ENCODE data around the gene POTEG. TPM values are rescaled to one million over a fixed set of nuclear protein-coding genes. Genes with fewer than 3 reads are reported as not detected.
"Not testable (repeated sequence)": the region's sequence is repeated elsewhere in the genome, so short reads cannot be mapped to it uniquely, and the experiment has no call there.

The POTEG gene
- total RNA-seq, 4 donors from 2014 or later, result not detected

GRCh38 chr14:19371767-19372166, 62.4 kb downstream of the POTEG start:
- in situ Hi-C loops (cut with MboI; ENCODE audit: low sequenced_read_pairs in 4 of 4); H3K9me3 ChIP-seq; H3K4me3 ChIP-seq; H3K27ac ChIP-seq; H3K27me3 ChIP-seq; intact Hi-C loops (cut with DNase I; ENCODE audit: low total_unique reads); ATAC-seq; H3K36me3 ChIP-seq; DNase-seq; H3K4me1 ChIP-seq: not testable (repeated sequence)

- H3K4me1 ChIP-seq; DNase-seq; ATAC-seq; H3K9me3 ChIP-seq; H3K27me3 ChIP-seq; H3K4me3 ChIP-seq; intact Hi-C loops (cut with DNase I; ENCODE audit: low total_unique reads); in situ Hi-C loops (cut with MboI; ENCODE audit: low sequenced_read_pairs in 4 of 4); H3K27ac ChIP-seq; H3K36me3 ChIP-seq: not testable (repeated sequence)
These were observed 71.3 kb downstream of the POTEG start for GRCh38 chr14:19362803-19363202.

DNA sequence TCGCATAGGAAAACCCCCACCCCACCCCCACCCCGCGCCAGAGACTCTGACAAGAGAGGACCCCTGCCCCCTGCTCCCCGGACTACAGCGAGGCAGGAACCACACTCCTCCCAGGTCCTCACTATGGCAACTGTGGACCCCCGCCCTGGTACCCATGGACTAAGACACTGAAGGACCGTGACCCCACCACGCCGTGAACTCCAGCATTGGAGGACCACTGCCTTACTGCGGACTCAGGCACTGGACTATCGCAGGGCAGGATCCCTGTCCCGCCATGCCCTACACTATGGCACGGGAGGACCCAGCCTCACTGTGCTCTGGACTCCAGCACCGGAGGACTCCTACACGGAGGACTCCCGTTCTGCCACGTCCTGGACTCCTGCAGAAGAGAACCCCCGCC, 71.8 kb downstream of the POTEG start:
- H3K36me3 ChIP-seq; H3K4me1 ChIP-seq; ATAC-seq; intact Hi-C loops (cut with DNase I; ENCODE audit: low total_unique reads); in situ Hi-C loops (cut with MboI; ENCODE audit: low sequenced_read_pairs in 4 of 4); H3K4me3 ChIP-seq; H3K27ac ChIP-seq; H3K9me3 ChIP-seq; H3K27me3 ChIP-seq; DNase-seq: not testable (repeated sequence)

DNA sequence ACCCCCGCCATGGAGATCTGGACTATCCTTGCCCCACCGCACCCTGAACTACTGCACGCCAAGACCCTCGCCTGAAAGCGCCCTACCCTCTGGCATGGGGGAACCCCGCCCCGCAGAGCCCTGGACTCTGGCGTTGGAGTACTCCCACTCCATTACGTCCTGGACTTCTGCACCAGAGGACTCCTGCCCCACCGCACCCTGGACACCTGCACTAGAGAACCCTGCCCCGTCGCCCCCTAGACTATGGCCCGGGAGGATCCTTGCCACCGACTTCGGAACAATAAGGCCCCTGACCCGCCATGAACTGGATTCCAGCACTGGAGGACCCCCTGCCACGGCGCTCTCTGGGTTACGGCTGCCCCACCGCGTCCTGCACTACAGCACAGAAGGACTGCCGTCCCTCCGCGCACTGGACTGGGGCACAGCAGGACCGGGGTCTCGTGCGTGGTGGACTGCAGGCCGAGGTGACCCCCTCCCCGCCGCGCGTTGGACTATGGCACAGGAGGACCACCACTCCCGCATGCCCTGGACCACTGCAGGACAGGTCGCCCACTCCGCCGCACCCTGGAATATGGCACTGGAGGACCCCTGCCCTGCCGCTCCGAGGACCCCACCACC, 72.4 kb downstream of the POTEG start:
- ATAC-seq; H3K27ac ChIP-seq; H3K9me3 ChIP-seq; DNase-seq; H3K4me3 ChIP-seq; H3K4me1 ChIP-seq; intact Hi-C loops (cut with DNase I; ENCODE audit: low total_unique reads); H3K27me3 ChIP-seq; H3K36me3 ChIP-seq; in situ Hi-C loops (cut with MboI; ENCODE audit: low sequenced_read_pairs in 4 of 4): not testable (repeated sequence)

- H3K4me3 ChIP-seq; H3K36me3 ChIP-seq; in situ Hi-C loops (cut with MboI; ENCODE audit: low sequenced_read_pairs in 4 of 4); DNase-seq; ATAC-seq; H3K27ac ChIP-seq; H3K4me1 ChIP-seq; intact Hi-C loops (cut with DNase I; ENCODE audit: low total_unique reads); H3K9me3 ChIP-seq; H3K27me3 ChIP-seq: not testable (repeated sequence)
These were observed 73.1 kb downstream of the POTEG start for GRCh38 chr14:19360937-19361635.

All from gastrocnemius medialis (tissue), 4 donors.